IPS-NIHi11 (cell line): Measurements from ENCODE around the gene INHBB.
"Not testable (repeated sequence)": the region's sequence is repeated elsewhere in the genome, so short reads cannot be mapped to it uniquely, and the experiment has no call there.

ENCODE experiments used
- DNase-seq: peaks from one replicate; pipeline ENCODE4 v3.0.0; 2012; ENCODE audit warnings: mixed read lengths, low spot score

Gene INHBB

GRCh38 chr2:120381661-120382060, 35.7 kb downstream of the INHBB start:
- DNase-seq, result no peak

DNA sequence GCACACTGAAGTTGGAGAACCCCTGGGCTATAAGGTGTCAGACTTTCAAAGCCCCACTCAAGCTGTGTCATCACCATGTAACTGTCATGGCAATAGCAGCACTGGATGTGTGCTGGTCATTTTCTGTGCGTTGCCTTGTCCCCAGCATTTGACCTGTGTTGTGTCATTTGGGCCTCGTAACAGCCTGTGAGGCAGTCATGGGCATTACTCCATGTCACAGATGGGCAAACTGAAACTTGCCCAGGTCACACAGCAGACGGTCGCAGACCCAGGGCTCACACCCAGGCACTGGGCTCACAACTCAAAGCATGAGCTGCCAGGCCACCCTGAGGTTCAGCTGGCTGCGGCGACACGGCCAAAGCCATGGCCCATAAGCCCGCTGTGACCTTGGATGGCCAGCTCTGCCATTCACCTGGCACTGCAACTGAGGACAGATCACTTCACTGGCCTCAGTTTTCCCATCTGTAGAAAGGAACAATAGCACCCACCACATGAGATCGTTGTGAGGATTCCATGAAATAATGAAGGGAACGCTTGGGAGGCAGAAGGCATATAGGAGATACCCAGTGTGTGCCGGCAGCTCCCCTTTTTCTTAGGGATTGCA, 36.7 kb downstream of the INHBB start:
- DNase-seq, result no peak

DNA sequence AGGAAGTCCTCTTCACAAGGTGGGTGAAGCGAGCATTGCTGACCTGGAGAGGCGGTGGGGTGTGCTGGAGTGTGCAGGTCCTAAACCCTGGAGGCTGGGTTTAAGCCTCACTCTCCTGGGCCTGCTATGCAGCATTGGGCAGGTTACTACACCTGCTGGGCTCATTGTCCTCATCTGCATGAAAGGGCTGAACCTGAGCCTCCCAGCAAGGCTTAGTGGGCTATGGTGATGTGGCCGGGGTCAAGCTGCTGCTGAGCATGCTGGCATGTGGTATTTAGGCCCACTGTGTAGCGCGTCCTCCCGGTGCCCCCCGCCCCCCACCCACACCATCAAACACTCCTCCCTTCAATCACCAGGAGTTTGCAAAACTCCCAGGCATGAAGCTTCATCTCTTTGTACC, 37.3 kb downstream of the INHBB start:
- DNase-seq, result no peak

- DNase-seq, result no peak
Observed at GRCh38 chr2:120383631-120384340, 37.9 kb downstream of the INHBB start.

- no peak for DNase-seq
Observed at GRCh38 chr2:120384486-120385354, 38.8 kb downstream of the INHBB start.

- no peak for DNase-seq
Observed at GRCh38 chr2:120385355-120386127, 39.6 kb downstream of the INHBB start.

DNA sequence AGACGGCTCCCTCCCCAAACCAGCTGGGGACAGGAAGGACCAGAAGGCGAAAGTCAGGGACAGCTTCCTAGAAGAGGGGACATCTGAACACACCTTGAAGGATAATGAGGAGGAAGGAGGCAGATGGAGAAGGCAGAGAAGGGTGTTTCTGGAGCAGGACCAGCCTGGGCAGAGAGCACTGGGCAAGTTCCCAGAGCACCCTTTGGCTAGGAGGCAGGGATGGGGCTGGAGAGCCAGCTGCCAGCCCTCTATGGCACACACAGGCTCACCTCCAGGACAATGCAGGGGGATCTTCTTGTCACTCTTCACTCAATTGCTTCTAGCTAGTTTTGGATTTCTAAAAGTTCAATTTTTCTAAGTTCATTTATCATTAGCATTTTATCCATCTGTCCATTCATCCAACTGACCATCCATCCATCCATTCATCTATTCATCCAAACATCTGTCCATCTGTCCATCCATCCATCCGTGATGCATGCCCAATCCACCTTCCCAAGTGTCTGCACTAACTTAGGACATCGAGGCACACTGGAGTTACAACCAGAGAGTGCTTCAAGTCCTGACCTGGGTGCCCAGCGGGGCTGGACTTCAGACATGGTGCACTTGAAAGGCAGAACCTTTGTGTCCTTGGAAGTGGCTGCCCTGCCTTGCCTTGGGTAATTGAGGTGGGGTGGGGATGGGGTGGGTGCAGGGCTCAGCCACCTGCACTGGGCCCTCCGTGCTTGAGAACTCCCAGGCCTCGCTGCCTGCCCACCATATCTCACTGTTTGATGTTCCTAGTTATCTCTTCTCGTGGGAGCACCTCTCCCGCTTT, 42.5 kb downstream of the INHBB start:
- DNase-seq, result no peak

- DNase-seq, result no peak
Observed at GRCh38 chr2:120389036-120389391, 43.1 kb downstream of the INHBB start.

DNA sequence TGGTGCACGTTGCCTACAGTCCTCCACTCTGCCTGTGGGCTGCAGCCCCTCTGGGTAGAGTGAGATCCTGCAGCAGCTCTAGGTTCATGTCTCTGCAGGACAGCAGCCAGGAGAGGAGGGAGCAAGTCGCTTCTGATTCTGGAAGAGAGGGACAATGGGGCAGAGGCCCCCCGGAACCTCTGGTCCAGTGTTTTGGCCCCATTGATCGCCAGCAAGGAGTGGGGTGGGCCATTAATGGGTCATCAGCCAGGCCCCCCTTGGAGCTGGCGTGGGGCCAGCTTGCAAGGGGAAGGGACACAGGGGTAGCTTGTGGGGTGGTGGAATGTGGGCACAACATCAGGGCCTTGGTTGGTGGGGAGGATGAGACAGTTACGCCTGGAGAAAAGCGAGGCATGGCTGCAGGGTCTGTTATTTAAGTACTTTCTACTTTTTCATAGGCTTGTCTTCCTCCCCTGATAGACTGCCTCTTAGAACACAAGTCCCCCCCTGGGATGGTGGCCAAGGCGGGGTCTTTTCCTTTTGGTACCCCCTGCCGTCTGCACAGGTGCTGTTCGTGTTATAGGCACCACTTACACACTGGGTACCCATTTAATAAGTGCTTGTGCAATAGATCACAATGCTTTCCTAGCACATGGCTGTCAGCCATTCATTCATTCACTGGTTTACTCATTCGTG, 44.6 kb downstream of the INHBB start:
- no peak for DNase-seq

DNA sequence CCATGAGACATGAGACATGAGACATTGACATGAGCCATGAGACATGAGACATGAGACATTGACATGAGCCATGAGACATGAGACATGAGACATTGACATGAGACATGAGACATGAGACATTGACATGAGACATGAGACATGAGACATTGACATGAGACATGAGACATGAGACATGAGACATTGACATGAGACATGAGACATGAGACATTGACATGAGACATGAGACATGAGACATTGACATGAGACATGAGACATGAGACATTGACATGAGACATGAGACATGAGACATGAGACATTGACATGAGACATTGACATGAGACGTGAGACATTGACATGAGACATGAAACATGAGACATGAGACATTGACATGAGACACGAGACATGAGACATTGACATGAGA, 45.4 kb downstream of the INHBB start:
- DNase-seq, result not testable (repeated sequence)

DNA sequence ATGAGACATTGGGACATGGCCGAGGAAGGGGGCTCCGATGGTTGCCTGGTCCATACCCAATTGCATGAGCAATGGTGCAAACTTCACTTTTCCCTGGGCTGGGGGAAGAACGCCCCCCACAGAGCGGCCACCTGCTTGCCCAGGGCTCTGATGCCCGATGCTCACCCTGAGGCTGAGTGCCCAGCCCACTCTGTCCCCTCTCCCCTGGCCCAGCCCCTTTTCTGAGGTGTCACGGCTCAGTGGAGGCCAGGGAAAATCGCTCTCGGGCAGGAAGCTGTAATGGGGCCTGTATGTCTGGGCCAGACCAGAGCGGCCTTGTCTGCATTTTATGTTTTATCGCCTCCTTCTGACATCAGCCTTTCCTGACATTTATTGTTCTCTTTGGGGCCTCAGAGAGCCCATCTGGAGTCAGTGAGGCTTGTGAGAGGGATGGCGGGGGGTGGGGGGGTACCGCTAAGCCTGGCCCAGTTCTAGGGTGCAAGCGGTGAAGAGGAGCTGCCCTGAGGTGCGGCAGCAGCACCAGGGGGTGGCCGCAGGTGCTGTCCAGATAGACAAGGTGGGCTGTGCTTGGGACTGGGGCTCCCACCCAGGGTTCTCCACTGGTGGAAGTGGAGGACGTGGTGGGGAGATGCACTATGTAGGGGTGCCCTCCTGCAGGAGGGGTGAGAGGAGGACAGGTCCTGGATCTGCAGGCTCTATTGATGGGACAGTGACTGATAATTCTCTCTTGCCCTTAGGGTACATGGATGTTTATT, 46.2 kb downstream of the INHBB start:
- no peak for DNase-seq

DNA sequence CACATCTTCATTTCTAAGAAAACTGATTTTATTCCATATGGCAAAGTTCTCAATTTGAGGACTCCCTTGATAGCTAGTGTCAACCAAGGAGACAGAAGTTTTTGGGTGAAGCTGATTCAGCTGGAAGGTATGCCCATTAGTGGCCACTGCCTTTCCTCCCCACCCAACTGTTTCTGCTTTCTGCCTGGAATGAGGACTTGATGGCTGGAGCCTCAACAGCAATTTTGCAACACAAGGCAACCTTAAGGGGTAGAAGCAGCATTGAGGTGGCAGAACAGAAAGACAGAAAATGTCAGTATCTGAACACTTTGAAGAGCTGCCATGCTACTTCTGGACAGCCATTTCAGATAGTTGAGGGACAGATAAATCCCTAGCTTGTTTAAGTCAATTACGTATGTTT, 47.0 kb downstream of the INHBB start:
- no peak for DNase-seq

- DNase-seq, result no peak
Observed at GRCh38 chr2:120393456-120393855, 47.5 kb downstream of the INHBB start.

- no peak for DNase-seq
Observed at GRCh38 chr2:120394764-120395163, 48.8 kb downstream of the INHBB start.

GRCh38 chr2:120395221-120396012, 49.5 kb downstream of the INHBB start:
- DNase-seq, result no peak

- DNase-seq, result peak; percentile 82
Observed at GRCh38 chr2:120396013-120396860, 50.3 kb downstream of the INHBB start.

- no peak for DNase-seq
Observed at GRCh38 chr2:120396861-120397811, 51.2 kb downstream of the INHBB start.
